NCI-H2196 treated with DMSO at 0.1 percent for 48 hours (cell line): Measurements from ENCODE around the gene TDO2.
A peak's percentile ranks its signal among the peaks of the same experiment; 100 is the strongest.

Experiments
- DNase-seq: peaks from one replicate; lab custom pipeline; 2025; ENCODE audit not compliant: unreplicated experiment; lab: John Stamatoyannopoulos, UW

TDO2 gene

GRCh38 chr4:155953151-155954117 lies 49.9 kb downstream of the TDO2 start, which contains the start of gene CTSO:
Gene CTSO, minus strand, starts transcription at chr4:155953866. Its CDS starts 19 bp downstream, at chr4:155953847.
- DNase-seq, result peak; percentile 32

GRCh38 chr4:155954118-155954685 lies 50.7 kb downstream of the TDO2 start:
- no peak for DNase-seq

- DNase-seq, result no peak
Observed at GRCh38 chr4:155954939-155955338, 51.4 kb downstream of the TDO2 start.

- no peak for DNase-seq
Observed at GRCh38 chr4:155956461-155956860, 53.0 kb downstream of the TDO2 start.

- no peak for DNase-seq
Observed at GRCh38 chr4:155959417-155959816, 55.9 kb downstream of the TDO2 start.

- peak; percentile 29 for DNase-seq
Observed at GRCh38 chr4:155960522-155960921, 57.0 kb downstream of the TDO2 start.

- no peak for DNase-seq
Observed at GRCh38 chr4:155961575-155961974, 58.1 kb downstream of the TDO2 start.

GRCh38 chr4:155962767-155963166 lies 59.3 kb downstream of the TDO2 start:
- no peak for DNase-seq

- DNase-seq, result no peak
Observed at GRCh38 chr4:155964016-155964891, 60.8 kb downstream of the TDO2 start.

- no peak for DNase-seq
Observed at GRCh38 chr4:155966171-155966570, 62.7 kb downstream of the TDO2 start.

GRCh38 chr4:155966731-155967395 lies 63.4 kb downstream of the TDO2 start:
- DNase-seq, result no peak
